CD14-positive monocyte (primary cell): ENCODE results near the gene MPV17L. TPM values are rescaled to one million over a fixed set of nuclear protein-coding genes. Genes with fewer than 3 reads are reported as not detected.

Source experiments
- DNase-seq, 3 donors: peaks; one replicate each; pipeline ENCODE4 v3.0.0-alpha.2; 2011 to 2022
- H2AFZ ChIP-seq: 2 replicates; pipeline ENCODE4 v1.6.0; 2012; ENCODE audit warnings: mild to moderate bottlenecking, low read depth, low read length, inconsistent platforms; ENCODE audit not compliant: insufficient read depth, poor library complexity, severe bottlenecking
- H3K27ac ChIP-seq, 2 donors: 1 replicate in 1 of 2; 2 replicates in 1 of 2; pipeline ENCODE4 v1.5.1; 2012 to 2013; ENCODE audit warnings: low read length in 2 of 2, control low read depth in 1 of 2, inconsistent platforms in 1 of 2, low read depth in 1 of 2, mild to moderate bottlenecking in 1 of 2
- H3K27me3 ChIP-seq, 2 donors: one replicate each; pipeline versions ENCODE4 v1.6.0 to v1.6.1; 2011 to 2013; ENCODE audit warnings: low read length in 2 of 2; ENCODE audit not compliant: control insufficient read depth in 2 of 2, insufficient read depth in 2 of 2
- H3K36me3 ChIP-seq, 2 donors: replicated peaks in 1 of 2; 1 replicate in 1 of 2; 2 replicates in 1 of 2; pipeline versions ENCODE4 v1.5.1 to v1.6.1; 2012 to 2013; ENCODE audit warnings: low read length in 2 of 2, control low read depth in 1 of 2, inconsistent platforms in 1 of 2, mild to moderate bottlenecking in 1 of 2; ENCODE audit not compliant: insufficient read depth in 2 of 2, control insufficient read depth in 1 of 2
- H3K4me1 ChIP-seq, 2 donors: 1 replicate in 1 of 2; 2 replicates in 1 of 2; pipeline versions ENCODE4 v1.5.1 to v1.6.1; 2012 to 2013; ENCODE audit warnings: low read length in 2 of 2, control low read depth in 1 of 2, inconsistent platforms in 1 of 2, mild to moderate bottlenecking in 1 of 2, moderate library complexity in 1 of 2; ENCODE audit not compliant: insufficient read depth in 2 of 2, control insufficient read depth in 1 of 2
- H3K4me2 ChIP-seq: replicated peaks from 2 replicates; pipeline ENCODE3; 2012; ENCODE audit warnings: low read length, moderate library complexity, mild to moderate bottlenecking; ENCODE audit not compliant: poor library complexity, severe bottlenecking; ENCODE audit errors: extremely low read depth
- H3K4me3 ChIP-seq, 3 experiments: fragments of 200-600 bp in 1 of 3; sonication (generic) in 1 of 3; replicated peaks in 1 of 3; 1 replicate in 2 of 3; 2 replicates in 1 of 3; pipeline ENCODE4 v1.5.1; 2011 to 2013; ENCODE audit warnings: low read length in 3 of 3, mild to moderate bottlenecking in 3 of 3, control low read depth in 2 of 3, low read depth in 2 of 3, inconsistent platforms in 1 of 3, moderate library complexity in 1 of 3
- H3K79me2 ChIP-seq: 2 replicates; pipeline ENCODE4 v1.6.0; 2012; ENCODE audit warnings: mild to moderate bottlenecking, control low read depth, inconsistent platforms, low read length, moderate library complexity; ENCODE audit not compliant: insufficient read depth
- H3K9ac ChIP-seq: 2 replicates; pipeline ENCODE4 v1.6.0; 2017; ENCODE audit warnings: low read length, mild to moderate bottlenecking; ENCODE audit not compliant: insufficient read depth, poor library complexity, severe bottlenecking
- H3K9me3 ChIP-seq, 2 donors: replicated peaks in 1 of 2; 1 replicate in 1 of 2; 2 replicates in 1 of 2; pipeline versions ENCODE4 v1.5.1 to v1.6.1; 2012 to 2013; ENCODE audit warnings: low read length in 2 of 2, control low read depth in 1 of 2; ENCODE audit not compliant: control insufficient read depth in 1 of 2, insufficient read depth in 1 of 2
- H4K20me1 ChIP-seq: 2 replicates; pipeline ENCODE4 v1.6.0; 2012; ENCODE audit warnings: mild to moderate bottlenecking, low read length, control low read depth, moderate library complexity; ENCODE audit not compliant: insufficient read depth
- H3K27ac Mint-ChIP-seq, 7 donors: one replicate each; pipeline ENCODE4 v1.8.0; 2020; ENCODE audit warnings: mild to moderate bottlenecking in 7 of 7, mixed read lengths in 7 of 7, moderate library complexity in 6 of 7, inconsistent platforms in 2 of 7
- H3K27me3 Mint-ChIP-seq, 3 donors: one replicate each; pipeline ENCODE4 v1.8.0; 2021 to 2022; ENCODE audit warnings: low read depth in 3 of 3, mild to moderate bottlenecking in 3 of 3, mixed read lengths in 3 of 3, moderate library complexity in 3 of 3, inconsistent platforms in 1 of 3
- H3K36me3 Mint-ChIP-seq, 2 donors: one replicate each; pipeline ENCODE4 v1.8.0; 2020; ENCODE audit warnings: mixed read lengths in 2 of 2, inconsistent platforms in 1 of 2, mild to moderate bottlenecking in 1 of 2
- H3K4me1 Mint-ChIP-seq: one replicate; pipeline ENCODE4 v1.8.0; 2020; ENCODE audit warnings: mild to moderate bottlenecking, mixed read lengths
- H3K4me3 Mint-ChIP-seq, 2 donors: one replicate each; pipeline ENCODE4 v1.8.0; 2020; ENCODE audit warnings: mild to moderate bottlenecking in 2 of 2, mixed read lengths in 2 of 2, moderate library complexity in 1 of 2
- H3K9me3 Mint-ChIP-seq, 7 donors: one replicate each; pipeline ENCODE4 v1.8.0; 2020 to 2022; ENCODE audit warnings: mixed read lengths in 7 of 7, mild to moderate bottlenecking in 6 of 7, moderate library complexity in 6 of 7, inconsistent platforms in 2 of 7
- WGBS: methylation state at CpG from one replicate; pipeline ENCODE4 v1.1.5; 2013; ENCODE audit warnings: missing lambda C conversion rate; ENCODE audit not compliant: insufficient coverage; 5-methylcytosine and 5-hydroxymethylcytosine counted together
- intact Hi-C, 2 donors: fragments of 100-400 bp; cut with micrococcal nuclease; formaldehyde crosslinking; loops; one replicate each; pipeline versions ENCODE4 v1.15.0 to v1.15.1; 2023
- polyA plus RNA-seq, 3 donors: library from polyadenylated mRNA; depleted of rRNA in 1 of 3; unstranded in 2 of 3; stranded (reverse) in 1 of 3; fragments of 300-500 nt in 2 of 3; fragments of >200 nt in 1 of 3; fragmentation: Illumina TruSeq in 2 of 3; gene quantifications; 1 replicate in 2 of 3; 2 replicates in 1 of 3; pipeline ENCODE4 v1.2.3, GENCODE V29; 2012 to 2021
- TF ChIP-seq, protein P1 (sequence below): fragments of 200-600 bp; IDR thresholded peaks from one replicate; pipeline ENCODE4 v1.8.0; 2022; ENCODE audit warnings: antibody characterized with exemption, mild to moderate bottlenecking

MPV17L gene
- polyA plus RNA-seq, 3 donors: 0.13 to 0.58 TPM; not detected in 1

DNA sequence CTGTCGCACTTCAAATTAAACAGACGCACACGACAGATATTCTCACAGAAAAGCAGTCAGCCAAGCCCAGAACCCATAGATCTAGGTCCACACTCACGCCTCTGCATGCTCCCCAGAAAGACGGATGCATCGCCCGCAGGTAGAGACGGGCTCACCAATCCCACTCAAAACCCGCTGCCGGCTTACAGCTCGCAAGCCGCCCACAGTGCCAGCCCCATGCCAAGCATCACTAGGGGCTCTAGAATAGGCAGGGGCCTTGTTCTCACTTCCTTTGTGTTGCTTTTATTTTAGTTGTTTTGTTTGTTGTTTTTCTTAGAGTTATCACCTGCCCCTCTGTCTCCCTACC, 38.5 kb downstream of the MPV17L start:
- H3K4me3 Mint-ChIP-seq: peak overlapping the region in 1 of 2 donors; percentile 76
- Histone ChIP-seq H3K79me2 (no peaks in the 10 kb centered on the region), H3K4me3 (no peak overlapping the region), H3K4me2 (no peak overlapping the region), H3K27ac (no peak overlapping the region), H3K9ac (no peak overlapping the region), H3K36me3 (no peaks in the 10 kb centered on the region), H3K4me1 (peaks cover 4 to 14% of the 10 kb centered on the region in 2 donors), H3K27me3 (peaks cover 31 to 44% of the 10 kb centered on the region in 2 donors), H3K9me3 (peaks cover 0 to 6% of the 10 kb centered on the region in 2 donors), H4K20me1 (no peaks in the 10 kb centered on the region), H2AFZ (peak overlapping the region; percentile 59)
- H3K9me3 Mint-ChIP-seq: peaks cover 0 to 6% (median 0%) of the 10 kb centered on the region in 7 donors
- intact Hi-C loops: no loop called here
- peaks cover 34 to 40% (median 39%) of the 10 kb centered on the region in 3 donors for H3K27me3 Mint-ChIP-seq
- H3K36me3 Mint-ChIP-seq: no peaks in the 10 kb centered on the region
- peaks cover 11% of the 10 kb centered on the region for H3K4me1 Mint-ChIP-seq
- TF ChIP-seq, protein P1, sequence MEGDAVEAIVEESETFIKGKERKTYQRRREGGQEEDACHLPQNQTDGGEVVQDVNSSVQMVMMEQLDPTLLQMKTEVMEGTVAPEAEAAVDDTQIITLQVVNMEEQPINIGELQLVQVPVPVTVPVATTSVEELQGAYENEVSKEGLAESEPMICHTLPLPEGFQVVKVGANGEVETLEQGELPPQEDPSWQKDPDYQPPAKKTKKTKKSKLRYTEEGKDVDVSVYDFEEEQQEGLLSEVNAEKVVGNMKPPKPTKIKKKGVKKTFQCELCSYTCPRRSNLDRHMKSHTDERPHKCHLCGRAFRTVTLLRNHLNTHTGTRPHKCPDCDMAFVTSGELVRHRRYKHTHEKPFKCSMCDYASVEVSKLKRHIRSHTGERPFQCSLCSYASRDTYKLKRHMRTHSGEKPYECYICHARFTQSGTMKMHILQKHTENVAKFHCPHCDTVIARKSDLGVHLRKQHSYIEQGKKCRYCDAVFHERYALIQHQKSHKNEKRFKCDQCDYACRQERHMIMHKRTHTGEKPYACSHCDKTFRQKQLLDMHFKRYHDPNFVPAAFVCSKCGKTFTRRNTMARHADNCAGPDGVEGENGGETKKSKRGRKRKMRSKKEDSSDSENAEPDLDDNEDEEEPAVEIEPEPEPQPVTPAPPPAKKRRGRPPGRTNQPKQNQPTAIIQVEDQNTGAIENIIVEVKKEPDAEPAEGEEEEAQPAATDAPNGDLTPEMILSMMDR: no peak
- H3K27ac Mint-ChIP-seq: no peak overlapping the region
- DNase-seq: no peak
- WGBS: 34% methylated on average over 8 of the region's 12 CpGs

GRCh38 chr16:15434425-15435215, 39.1 kb downstream of the MPV17L start, which contains the start of gene BMERB1:
TSS of gene BMERB1 (plus strand) at chr16:15434588. CDS start at chr16:15434654, 66 bp downstream.
- no peak for DNase-seq
- under 1% methylated on average over 34 of the region's 63 CpGs for WGBS
- Mint-ChIP-seq H3K9me3 (peaks cover 0 to 6% (median 0%) of the 10 kb centered on the region in 7 donors), H3K27ac (no peak within 1 kb of the TSS), H3K4me1 (peaks cover 11% of the 10 kb centered on the region), H3K4me3 (peak within 1 kb of the TSS; percentile 61 to 79), H3K36me3 (no peaks in the 10 kb centered on the region), H3K27me3 (peaks cover 34 to 40% (median 39%) of the 10 kb centered on the region in 3 donors)
- H3K4me3 ChIP-seq: peak within 1 kb of the TSS in 1 of 3 experiments; percentile 12
- TF ChIP-seq, protein P1: no peak
- H3K36me3 ChIP-seq: no peaks in the 10 kb centered on the region
- H3K9ac ChIP-seq: no peak within 1 kb of the TSS
- H3K4me1 ChIP-seq: peaks cover 4 to 14% of the 10 kb centered on the region in 2 donors
- intact Hi-C loops: no loop called here
- H3K27ac ChIP-seq: no peak within 1 kb of the TSS
- peak within 1 kb of the TSS; percentile 28 for H3K4me2 ChIP-seq
- H3K9me3 ChIP-seq: peaks cover 0 to 6% of the 10 kb centered on the region in 2 donors
- peak within 1 kb of the TSS; percentile 59 for H2AFZ ChIP-seq
- H3K79me2 ChIP-seq: no peaks in the 10 kb centered on the region
- peaks cover 31 to 44% of the 10 kb centered on the region in 2 donors for H3K27me3 ChIP-seq
- H4K20me1 ChIP-seq: no peaks in the 10 kb centered on the region
